Measurements from ENCODE around the gene MFAP3.

MFAP3 gene

DNA sequence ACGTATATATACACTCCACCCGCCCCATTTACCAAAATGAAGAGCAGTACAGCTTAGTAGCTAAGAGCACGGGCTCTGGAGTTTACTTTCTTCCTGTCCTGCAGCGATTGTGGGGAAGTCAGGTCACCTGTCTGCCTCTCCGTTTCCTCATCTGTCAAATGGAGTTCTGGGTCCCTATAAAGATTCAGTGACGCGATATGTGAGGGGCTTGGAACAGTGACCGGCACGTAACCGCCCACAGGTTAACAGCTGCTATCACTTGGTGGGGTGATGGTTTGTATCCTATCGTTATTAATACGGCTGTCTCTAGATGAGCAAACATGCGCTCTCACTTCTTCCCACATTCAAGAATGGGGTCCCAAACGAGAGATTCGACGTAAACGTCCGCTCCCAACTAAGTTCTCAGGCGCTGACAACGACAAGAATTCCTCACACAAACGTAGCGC lies 483 bp upstream of the MFAP3 start:
- ATAC-seq (peak; percentile 58), DNase-seq (peak; percentile 47)
- peaks cover 74% of the 10 kb centered on the region for H3K4me1 Mint-ChIP-seq
- H3K36me3 Mint-ChIP-seq (ENCODE audit: low read depth): peaks cover 17% of the 10 kb centered on the region
- H3K9me3 Mint-ChIP-seq: no peaks in the 10 kb centered on the region
- H3K27ac Mint-ChIP-seq: peak overlapping the region; percentile 99
- H3K27me3 Mint-ChIP-seq: no peaks in the 10 kb centered on the region
- H3K4me3 Mint-ChIP-seq: peak overlapping the region; percentile 97

DNA sequence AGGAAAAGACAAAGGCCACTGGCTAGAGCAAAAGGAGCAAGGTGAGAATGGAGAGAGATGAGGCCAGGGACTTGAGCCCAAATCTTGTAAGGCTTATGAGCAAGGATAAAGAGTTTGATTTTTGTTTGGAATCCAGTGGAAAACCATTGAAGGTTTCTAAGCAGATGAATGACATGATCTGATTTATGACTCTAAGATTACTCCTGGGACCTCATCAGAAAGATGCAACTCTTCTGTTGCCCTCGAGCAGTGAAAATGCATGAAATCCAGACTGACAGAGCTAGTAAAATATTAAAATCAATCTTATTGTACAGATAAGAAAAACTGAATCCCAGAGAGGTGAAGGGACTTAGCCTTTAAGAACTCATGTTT lies 677 bp downstream of the MFAP3 start:
- peak overlapping the region; percentile 97 for H3K4me3 Mint-ChIP-seq
- H3K9me3 Mint-ChIP-seq: no peaks in the 10 kb centered on the region
- ATAC-seq (no peak), DNase-seq (no peak)
- peaks cover 10% of the 10 kb centered on the region for H3K36me3 Mint-ChIP-seq (ENCODE audit: low read depth)
- peaks cover 75% of the 10 kb centered on the region for H3K4me1 Mint-ChIP-seq
- H3K27me3 Mint-ChIP-seq: no peaks in the 10 kb centered on the region
- H3K27ac Mint-ChIP-seq: peak overlapping the region; percentile 99

DNA sequence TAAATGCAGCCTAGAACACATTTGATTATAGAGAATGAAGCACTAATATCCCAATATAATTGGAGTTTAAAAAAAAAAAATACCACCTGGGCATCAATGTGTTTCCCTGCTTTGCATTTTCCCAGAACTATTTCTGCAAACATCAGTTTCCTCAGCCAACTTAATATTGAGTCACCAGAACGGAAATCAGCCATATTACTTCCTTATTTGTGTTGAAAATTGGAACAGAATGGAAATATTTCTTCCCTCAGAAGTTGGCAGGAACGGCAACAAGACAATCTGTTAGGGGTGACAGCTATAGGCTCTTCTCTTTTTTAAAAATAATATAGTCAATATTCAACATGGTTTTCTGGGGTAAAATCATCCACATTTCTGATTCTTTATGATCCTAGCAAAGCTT lies 4.0 kb downstream of the MFAP3 start:
- ATAC-seq: no peak
- no peak overlapping the region for H3K4me3 Mint-ChIP-seq
- H3K36me3 Mint-ChIP-seq (ENCODE audit: low read depth): peaks cover 19% of the 10 kb centered on the region
- H3K9me3 Mint-ChIP-seq: no peaks in the 10 kb centered on the region
- H3K27me3 Mint-ChIP-seq: no peaks in the 10 kb centered on the region
- H3K4me1 Mint-ChIP-seq: peaks cover 65% of the 10 kb centered on the region
- H3K27ac Mint-ChIP-seq: no peak overlapping the region
- DNase-seq: no peak

DNA sequence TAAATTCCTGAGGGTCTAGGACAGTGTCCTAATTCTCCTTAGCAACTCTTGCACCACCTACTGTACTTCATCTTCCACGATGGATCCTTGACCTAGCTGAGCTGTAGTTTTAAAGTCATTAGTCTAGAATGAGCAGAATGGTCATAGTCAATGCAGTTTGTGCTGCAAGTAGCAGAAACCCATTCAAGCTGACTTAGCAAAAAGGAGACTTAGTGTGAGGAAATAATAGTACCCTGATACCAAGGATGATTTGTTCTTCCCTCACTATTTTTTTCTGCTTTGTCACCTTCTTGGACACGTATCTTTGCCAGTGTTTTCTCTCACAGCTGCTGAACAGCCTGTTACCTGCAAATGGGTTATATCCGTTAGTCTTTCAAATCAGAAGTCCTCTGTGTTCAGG lies 5.3 kb downstream of the MFAP3 start:
- Mint-ChIP-seq H3K4me1 (peaks cover 55% of the 10 kb centered on the region), H3K9me3 (no peaks in the 10 kb centered on the region), H3K36me3 (ENCODE audit: low read depth) (peaks cover 16% of the 10 kb centered on the region), H3K4me3 (no peak overlapping the region), H3K27ac (no peak overlapping the region), H3K27me3 (no peaks in the 10 kb centered on the region)
- DNase-seq (no peak), ATAC-seq (no peak)

DNA sequence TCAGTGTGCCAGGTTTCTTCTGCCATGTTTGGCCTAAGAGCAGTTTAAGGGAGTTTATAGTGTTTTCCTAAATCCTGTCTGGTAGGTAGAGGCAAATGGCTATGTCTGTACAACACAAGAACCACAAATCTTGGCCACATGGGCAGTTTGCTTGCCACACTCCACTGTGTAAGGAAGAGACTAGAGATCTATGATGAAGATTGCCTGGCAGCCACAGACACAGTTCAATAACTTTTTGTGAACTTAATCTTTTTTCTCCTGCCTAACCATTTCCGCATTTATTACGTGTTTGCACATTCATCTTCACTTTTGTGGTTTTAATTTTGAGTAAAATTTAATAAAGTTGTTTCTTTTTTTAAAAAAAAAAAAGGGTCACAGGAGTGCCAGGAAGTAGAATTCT lies 5.8 kb downstream of the MFAP3 start:
- DNase-seq (no peak), ATAC-seq (no peak)
- Mint-ChIP-seq H3K4me3 (no peak overlapping the region), H3K9me3 (no peaks in the 10 kb centered on the region), H3K27me3 (no peaks in the 10 kb centered on the region), H3K27ac (no peak overlapping the region), H3K4me1 (peaks cover 50% of the 10 kb centered on the region), H3K36me3 (ENCODE audit: low read depth) (peaks cover 18% of the 10 kb centered on the region)

DNA sequence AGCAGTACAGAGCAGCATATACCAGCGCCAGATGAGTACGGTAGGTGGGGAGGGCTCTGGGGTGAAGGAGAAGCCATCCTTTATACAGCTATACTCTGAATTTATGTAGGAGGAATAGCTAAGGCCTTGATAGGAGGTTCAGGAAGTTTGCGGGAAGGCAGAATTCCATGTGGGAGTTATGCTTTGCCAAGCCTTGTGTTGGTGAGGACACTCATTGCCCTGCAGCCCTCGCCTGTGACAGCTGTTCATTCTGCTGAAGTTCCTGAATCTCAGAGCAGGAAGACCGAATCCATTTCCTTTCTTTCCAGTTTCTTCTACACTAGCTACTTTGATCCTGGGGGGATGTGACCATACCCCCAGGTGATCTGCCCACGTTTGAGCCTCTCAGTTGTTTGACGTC lies 7.7 kb downstream of the MFAP3 start:
- DNase-seq (no peak), ATAC-seq (no peak)
- no peaks in the 10 kb centered on the region for H3K27me3 Mint-ChIP-seq
- peaks cover 35% of the 10 kb centered on the region for H3K4me1 Mint-ChIP-seq
- H3K27ac Mint-ChIP-seq: no peak overlapping the region
- H3K9me3 Mint-ChIP-seq: no peaks in the 10 kb centered on the region
- H3K4me3 Mint-ChIP-seq: no peak overlapping the region
- peaks cover 33% of the 10 kb centered on the region for H3K36me3 Mint-ChIP-seq (ENCODE audit: low read depth)

DNA sequence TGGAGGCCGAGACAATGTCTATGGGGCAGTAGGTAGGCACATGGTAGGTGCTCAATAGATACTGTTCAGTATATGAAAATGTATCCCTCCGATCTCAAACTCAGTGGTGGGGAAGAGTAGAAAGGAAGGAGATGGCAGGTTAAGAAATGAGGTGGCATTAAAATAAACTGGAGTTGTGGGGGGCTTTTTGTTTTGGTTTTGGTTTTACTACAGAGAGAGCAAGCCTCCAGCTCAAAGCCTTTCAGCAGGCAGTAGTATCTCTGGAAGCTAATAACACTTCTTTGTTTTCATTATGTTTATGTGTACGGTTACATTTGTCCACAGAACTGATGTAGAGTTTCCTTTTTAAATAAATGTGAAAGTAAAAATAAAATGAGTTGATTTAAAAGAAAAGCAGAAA lies 8.6 kb downstream of the MFAP3 start:
- peaks cover 30% of the 10 kb centered on the region for H3K4me1 Mint-ChIP-seq
- ATAC-seq: no peak
- no peaks in the 10 kb centered on the region for H3K27me3 Mint-ChIP-seq
- H3K4me3 Mint-ChIP-seq: no peak overlapping the region
- peaks cover 41% of the 10 kb centered on the region for H3K36me3 Mint-ChIP-seq (ENCODE audit: low read depth)
- peak overlapping the region; percentile 23 for H3K27ac Mint-ChIP-seq
- H3K9me3 Mint-ChIP-seq: no peaks in the 10 kb centered on the region
- no peak for DNase-seq

DNA sequence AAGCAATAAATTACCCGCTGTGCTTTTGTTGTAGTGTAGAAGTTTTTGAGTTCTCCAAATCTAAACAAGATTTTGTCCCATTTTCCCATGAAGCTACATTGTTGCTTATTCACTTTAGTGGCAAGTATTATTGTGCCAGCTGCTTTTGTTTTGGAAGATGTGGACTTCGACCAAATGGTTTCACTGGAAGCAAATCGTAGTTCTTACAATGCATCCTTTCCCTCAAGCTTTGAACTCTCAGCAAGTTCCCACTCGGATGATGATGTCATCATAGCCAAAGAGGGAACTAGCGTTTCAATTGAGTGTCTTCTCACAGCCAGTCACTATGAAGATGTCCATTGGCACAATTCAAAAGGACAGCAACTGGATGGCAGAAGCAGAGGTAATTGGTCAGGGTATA lies 10.9 kb downstream of the MFAP3 start:
- peaks cover 19% of the 10 kb centered on the region for H3K4me1 Mint-ChIP-seq
- peaks cover 56% of the 10 kb centered on the region for H3K36me3 Mint-ChIP-seq (ENCODE audit: low read depth)
- ATAC-seq: no peak
- no peaks in the 10 kb centered on the region for H3K9me3 Mint-ChIP-seq
- no peak for DNase-seq
- H3K27ac Mint-ChIP-seq: no peak overlapping the region
- no peaks in the 10 kb centered on the region for H3K27me3 Mint-ChIP-seq
- no peak overlapping the region for H3K4me3 Mint-ChIP-seq

DNA sequence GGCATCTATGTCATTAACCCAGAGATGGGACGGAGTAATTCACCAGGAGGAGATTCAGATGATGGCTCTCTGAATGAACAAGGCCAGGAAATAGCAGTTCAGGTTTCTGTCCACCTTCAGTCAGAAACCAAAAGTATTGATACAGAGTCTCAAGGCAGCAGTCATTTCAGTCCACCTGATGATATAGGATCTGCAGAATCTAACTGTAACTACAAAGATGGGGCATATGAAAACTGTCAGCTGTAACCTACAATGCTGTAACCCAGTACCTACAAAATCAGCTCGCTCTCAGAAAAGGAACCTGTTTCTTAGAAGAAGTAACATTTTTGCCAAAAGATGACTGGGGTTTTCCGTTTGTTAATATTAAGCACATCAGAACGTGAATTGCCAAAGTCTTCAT lies 14.7 kb downstream of the MFAP3 start:
- Mint-ChIP-seq H3K27ac (peak overlapping the region; percentile 10), H3K4me1 (peaks cover 8% of the 10 kb centered on the region), H3K9me3 (no peaks in the 10 kb centered on the region), H3K4me3 (no peak overlapping the region), H3K36me3 (ENCODE audit: low read depth) (peaks cover 51% of the 10 kb centered on the region), H3K27me3 (no peaks in the 10 kb centered on the region)
- no peak for DNase-seq
- no peak for ATAC-seq

DNA sequence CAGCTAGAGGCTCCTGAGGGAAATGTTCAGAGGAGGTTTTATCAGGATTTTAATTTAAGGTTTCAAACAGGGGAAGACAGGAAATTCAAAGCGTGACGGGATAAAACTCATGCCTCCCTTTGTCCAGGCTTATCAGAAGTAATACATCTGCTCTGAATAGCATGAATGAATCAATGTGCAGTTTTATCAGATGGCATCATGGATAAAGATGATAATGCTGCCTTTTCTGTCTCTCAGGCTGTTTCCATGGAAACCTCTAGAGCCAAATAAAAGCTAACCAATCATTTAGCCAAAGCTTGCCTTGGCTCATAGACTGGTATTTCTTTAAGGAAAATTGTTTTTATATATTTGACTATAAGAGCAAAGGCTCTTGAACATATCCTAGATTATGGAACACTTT lies 16.4 kb downstream of the MFAP3 start:
- H3K4me3 Mint-ChIP-seq: no peak overlapping the region
- peaks cover 41% of the 10 kb centered on the region for H3K36me3 Mint-ChIP-seq (ENCODE audit: low read depth)
- peaks cover 16% of the 10 kb centered on the region for H3K4me1 Mint-ChIP-seq
- H3K27me3 Mint-ChIP-seq: no peaks in the 10 kb centered on the region
- DNase-seq (no peak), ATAC-seq (no peak)
- H3K9me3 Mint-ChIP-seq: no peaks in the 10 kb centered on the region
- no peak overlapping the region for H3K27ac Mint-ChIP-seq

DNA sequence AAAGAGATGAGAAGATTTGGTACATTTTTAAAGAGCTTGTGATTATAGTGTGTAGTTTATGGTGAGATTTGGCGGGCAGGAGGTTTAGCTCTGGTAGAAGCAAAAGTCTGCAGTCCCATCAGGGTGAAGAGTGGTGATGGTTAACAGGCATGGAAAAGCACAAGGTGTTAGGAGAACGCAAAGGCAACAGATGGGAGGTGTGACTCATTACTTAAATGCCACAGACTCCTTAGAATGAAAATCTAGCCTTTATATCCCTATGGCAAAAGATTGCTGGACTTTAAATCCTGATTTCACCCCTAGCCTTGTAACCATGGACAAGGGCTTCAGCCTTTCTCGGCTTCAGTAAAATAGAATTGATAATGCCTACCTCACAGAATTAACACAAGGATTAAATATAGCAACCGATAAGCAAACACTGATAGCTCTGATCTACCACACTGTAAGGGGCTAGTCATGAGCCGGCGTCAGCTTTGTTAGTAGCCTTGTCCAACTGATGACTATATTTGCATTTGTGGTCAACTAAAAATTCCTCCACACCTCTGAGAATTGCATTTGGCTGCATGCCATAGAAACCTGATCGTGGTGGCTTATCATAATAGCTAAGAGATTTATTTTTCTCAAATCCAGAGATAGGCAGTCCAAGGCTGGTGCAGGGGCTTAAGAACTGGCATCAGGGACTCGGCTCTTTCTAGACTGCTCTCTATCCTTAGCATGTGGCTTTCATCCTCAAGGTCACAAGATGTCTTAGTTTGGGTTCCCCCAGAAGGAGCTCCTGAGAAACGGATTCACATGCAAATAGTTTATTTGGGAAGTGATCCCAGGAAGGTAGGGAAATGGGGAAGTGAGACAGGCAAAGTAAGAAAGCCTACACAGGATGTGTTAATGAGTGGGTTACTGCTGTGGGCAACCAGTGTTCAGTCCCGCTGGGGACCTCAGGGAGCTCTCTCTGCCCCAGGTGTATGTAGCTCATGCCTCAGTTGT lies 19.6 kb downstream of the MFAP3 start:
- Mint-ChIP-seq H3K27me3 (no peaks in the 10 kb centered on the region), H3K36me3 (ENCODE audit: low read depth) (peaks cover 15% of the 10 kb centered on the region), H3K9me3 (no peaks in the 10 kb centered on the region), H3K27ac (no peak overlapping the region), H3K4me3 (no peak overlapping the region), H3K4me1 (peaks cover 16% of the 10 kb centered on the region)
- ATAC-seq: peak; percentile 33
- DNase-seq: no peak

DNA sequence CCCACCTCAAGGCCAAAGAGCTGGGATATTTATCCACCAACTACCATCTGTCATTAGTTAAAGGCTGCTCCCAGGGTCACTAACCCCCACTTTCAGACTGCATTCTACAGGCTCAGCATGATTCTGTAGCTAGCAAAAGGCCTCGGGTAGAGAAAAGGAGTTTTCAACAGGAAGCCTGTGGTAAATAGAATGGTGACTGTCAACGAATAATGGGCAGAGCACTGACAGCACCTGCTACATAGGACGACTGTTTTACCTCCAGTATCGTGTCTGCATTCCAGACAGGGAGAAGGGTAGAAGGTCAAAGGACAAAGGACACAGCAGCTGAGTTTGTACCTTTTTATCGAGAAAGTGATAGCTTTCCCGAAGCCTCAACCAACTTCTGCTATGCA lies 20.3 kb downstream of the MFAP3 start:
- DNase-seq (no peak), ATAC-seq (no peak)
- no peaks in the 10 kb centered on the region for H3K27me3 Mint-ChIP-seq
- peaks cover 9% of the 10 kb centered on the region for H3K36me3 Mint-ChIP-seq (ENCODE audit: low read depth)
- peaks cover 16% of the 10 kb centered on the region for H3K4me1 Mint-ChIP-seq
- H3K27ac Mint-ChIP-seq: no peak overlapping the region
- H3K9me3 Mint-ChIP-seq: no peaks in the 10 kb centered on the region
- H3K4me3 Mint-ChIP-seq: no peak overlapping the region

DNA sequence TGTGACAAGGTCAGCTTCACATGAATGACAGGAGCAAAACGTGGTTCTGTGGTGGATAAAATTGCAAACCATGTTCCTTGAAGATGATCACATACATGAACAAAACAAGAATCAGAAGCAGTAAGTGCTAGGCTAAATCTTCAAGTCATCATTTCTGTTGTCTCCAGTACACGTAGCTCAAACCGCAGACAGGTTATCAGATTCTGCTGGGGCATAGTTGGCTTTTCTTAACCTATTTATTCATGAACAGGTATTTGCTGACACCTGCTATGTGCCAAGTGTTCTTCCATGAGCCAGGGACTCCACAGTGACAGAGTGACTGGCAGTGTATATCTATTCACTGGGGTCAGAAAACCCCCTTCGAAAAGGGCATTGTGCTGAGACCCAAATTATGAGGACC lies 20.8 kb downstream of the MFAP3 start:
- Mint-ChIP-seq H3K9me3 (no peaks in the 10 kb centered on the region), H3K27me3 (no peaks in the 10 kb centered on the region), H3K27ac (peak overlapping the region; percentile 50), H3K36me3 (ENCODE audit: low read depth) (peaks cover 5% of the 10 kb centered on the region), H3K4me3 (no peak overlapping the region), H3K4me1 (peaks cover 16% of the 10 kb centered on the region)
- no peak for ATAC-seq
- DNase-seq: no peak

DNA sequence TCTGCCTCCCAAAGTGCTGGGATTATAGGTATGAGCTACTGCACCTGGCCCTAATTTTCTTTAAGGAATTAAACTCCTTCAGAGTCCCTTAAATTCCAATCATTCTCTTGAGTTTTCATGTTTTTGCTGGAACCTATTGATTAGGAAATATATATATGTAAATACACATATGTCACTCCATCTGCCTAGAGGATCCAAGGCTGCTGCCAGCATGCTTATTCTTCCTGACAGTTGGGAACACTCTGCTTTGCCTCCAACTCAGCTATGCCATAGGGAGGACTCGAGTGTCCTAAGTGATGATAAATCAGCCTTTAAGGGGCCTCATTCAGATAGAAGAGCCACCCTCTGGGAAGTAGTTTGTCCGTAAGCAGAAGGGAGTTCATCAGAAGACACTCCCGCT lies 21.8 kb downstream of the MFAP3 start:
- no peak for ATAC-seq
- H3K27ac Mint-ChIP-seq: no peak overlapping the region
- no peak overlapping the region for H3K4me3 Mint-ChIP-seq

DNA sequence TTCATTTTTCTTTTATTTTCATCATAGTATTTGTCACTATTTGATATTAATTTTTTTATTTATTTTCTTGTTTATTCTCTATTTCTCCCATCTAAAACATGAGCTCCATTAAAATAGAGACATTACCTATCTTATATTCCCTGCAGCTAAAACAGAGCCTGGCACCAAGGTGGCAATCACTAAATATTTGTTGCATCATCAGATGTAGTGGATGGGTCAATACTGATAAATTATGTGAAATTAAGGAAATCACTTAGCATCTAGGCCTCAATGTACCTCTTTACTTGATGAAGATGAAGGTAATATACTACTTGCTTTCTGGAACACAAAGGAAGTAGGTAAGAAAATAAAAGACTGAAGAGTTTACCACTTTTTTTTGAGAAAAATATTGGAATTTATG lies 24.6 kb downstream of the MFAP3 start:
- H3K9me3 Mint-ChIP-seq: no peaks in the 10 kb centered on the region
- no peaks in the 10 kb centered on the region for H3K27me3 Mint-ChIP-seq
- H3K4me3 Mint-ChIP-seq: no peak overlapping the region
- no peak for ATAC-seq
- H3K36me3 Mint-ChIP-seq (ENCODE audit: low read depth): no peaks in the 10 kb centered on the region
- H3K4me1 Mint-ChIP-seq: peaks cover 9% of the 10 kb centered on the region
- DNase-seq: no peak
- no peak overlapping the region for H3K27ac Mint-ChIP-seq

More for the DNA sequence above, 21.8 kb downstream of the MFAP3 start:
- Mint-ChIP-seq H3K4me1 (peaks cover 16% of the 10 kb centered on the region), H3K27me3 (no peaks in the 10 kb centered on the region), H3K36me3 (ENCODE audit: low read depth) (no peaks in the 10 kb centered on the region), H3K9me3 (no peaks in the 10 kb centered on the region)
- DNase-seq: no peak

All from activated naive CD8-positive, alpha-beta T cell treated with anti-CD3 and anti-CD28 coated beads, Interleukin-2, amount 50 U/mL, for 24 hours (primary cell).